Measurements from ENCODE around the gene EML4. TPM values are rescaled to one million over a fixed set of nuclear protein-coding genes. Genes with fewer than 3 reads are reported as not detected.
"Not testable (repeated sequence)": the region's sequence is repeated elsewhere in the genome, so short reads cannot be mapped to it uniquely, and the experiment has no call there.

Gene EML4
- total RNA-seq, 3 donors from 2014 or later: 57.1 to 60.0 (median 58.2) TPM

- H3K36me3 Mint-ChIP-seq (ENCODE audit: insufficient read depth): no peaks in the 10 kb centered on the region
- H3K9me3 Mint-ChIP-seq: no peaks in the 10 kb centered on the region
- H3K27me3 Mint-ChIP-seq (ENCODE audit: low read depth): no peaks in the 10 kb centered on the region
- H3K4me1 Mint-ChIP-seq (ENCODE audit: low read depth): peaks cover 92% of the 10 kb centered on the region
- DNase-seq (peak; percentile 85), ATAC-seq (peak; percentile 92 to 93)
- peak overlapping the region; percentile 69 for H3K4me3 Mint-ChIP-seq
Measured at GRCh38 chr2:42132966-42133641, 36.0 kb upstream of the EML4 start.

GRCh38 chr2:42133771-42134195, 35.4 kb upstream of the EML4 start:
- Mint-ChIP-seq H3K4me3 (peak overlapping the region; percentile 69), H3K27me3 (ENCODE audit: low read depth) (no peaks in the 10 kb centered on the region), H3K9me3 (no peaks in the 10 kb centered on the region), H3K4me1 (ENCODE audit: low read depth) (peaks cover 90% of the 10 kb centered on the region), H3K36me3 (ENCODE audit: insufficient read depth) (no peaks in the 10 kb centered on the region)
- no peak for ATAC-seq
- no peak for DNase-seq

GRCh38 chr2:42134401-42134932, 34.7 kb upstream of the EML4 start:
- not testable (repeated sequence) for H3K4me3 Mint-ChIP-seq; DNase-seq; H3K9me3 Mint-ChIP-seq; H3K27me3 Mint-ChIP-seq (ENCODE audit: low read depth); H3K36me3 Mint-ChIP-seq (ENCODE audit: insufficient read depth); ATAC-seq
- H3K4me1 Mint-ChIP-seq (ENCODE audit: low read depth): peaks cover 88% of the 10 kb centered on the region

GRCh38 chr2:42135381-42136312, 33.5 kb upstream of the EML4 start:
- H3K27me3 Mint-ChIP-seq (ENCODE audit: low read depth): no peaks in the 10 kb centered on the region
- peaks cover 82% of the 10 kb centered on the region for H3K4me1 Mint-ChIP-seq (ENCODE audit: low read depth)
- H3K9me3 Mint-ChIP-seq: no peaks in the 10 kb centered on the region
- no peak for DNase-seq
- H3K4me3 Mint-ChIP-seq: peak overlapping the region; percentile 2
- no peaks in the 10 kb centered on the region for H3K36me3 Mint-ChIP-seq (ENCODE audit: insufficient read depth)
- no peak for ATAC-seq

GRCh38 chr2:42136782-42137124, 32.4 kb upstream of the EML4 start:
- no peak for ATAC-seq
- no peaks in the 10 kb centered on the region for H3K36me3 Mint-ChIP-seq (ENCODE audit: insufficient read depth)
- DNase-seq: no peak
- H3K9me3 Mint-ChIP-seq: no peaks in the 10 kb centered on the region
- H3K4me3 Mint-ChIP-seq: no peak overlapping the region
- no peaks in the 10 kb centered on the region for H3K27me3 Mint-ChIP-seq (ENCODE audit: low read depth)
- peaks cover 82% of the 10 kb centered on the region for H3K4me1 Mint-ChIP-seq (ENCODE audit: low read depth)

- Mint-ChIP-seq H3K4me1 (ENCODE audit: low read depth) (peaks cover 82% of the 10 kb centered on the region), H3K9me3 (no peaks in the 10 kb centered on the region), H3K36me3 (ENCODE audit: insufficient read depth) (no peaks in the 10 kb centered on the region), H3K27me3 (ENCODE audit: low read depth) (no peaks in the 10 kb centered on the region), H3K4me3 (no peak overlapping the region)
- ATAC-seq (no peak), DNase-seq (no peak)
Measured at GRCh38 chr2:42137125-42137841, 31.9 kb upstream of the EML4 start.

- peaks cover 79% of the 10 kb centered on the region for H3K4me1 Mint-ChIP-seq (ENCODE audit: low read depth)
- no peak for ATAC-seq
Measured at GRCh38 chr2:42138163-42139015, 30.8 kb upstream of the EML4 start.

GRCh38 chr2:42139101-42139500, 30.1 kb upstream of the EML4 start:
- peaks cover 77% of the 10 kb centered on the region for H3K4me1 Mint-ChIP-seq (ENCODE audit: low read depth)
- no peak for DNase-seq
- no peak overlapping the region for H3K4me3 Mint-ChIP-seq
- H3K27me3 Mint-ChIP-seq (ENCODE audit: low read depth): no peaks in the 10 kb centered on the region
- ATAC-seq: no peak
- no peaks in the 10 kb centered on the region for H3K36me3 Mint-ChIP-seq (ENCODE audit: insufficient read depth)
- H3K9me3 Mint-ChIP-seq: no peaks in the 10 kb centered on the region

More at GRCh38 chr2:42138163-42139015, 30.8 kb upstream of the EML4 start:
- Mint-ChIP-seq H3K36me3 (ENCODE audit: insufficient read depth) (no peaks in the 10 kb centered on the region), H3K9me3 (no peaks in the 10 kb centered on the region), H3K27me3 (ENCODE audit: low read depth) (no peaks in the 10 kb centered on the region), H3K4me3 (no peak overlapping the region)
- no peak for DNase-seq

GRCh38 chr2:42140496-42140895, 28.7 kb upstream of the EML4 start:
- ATAC-seq (no peak), DNase-seq (no peak)
- H3K36me3 Mint-ChIP-seq (ENCODE audit: insufficient read depth): no peaks in the 10 kb centered on the region
- no peaks in the 10 kb centered on the region for H3K9me3 Mint-ChIP-seq
- no peak overlapping the region for H3K4me3 Mint-ChIP-seq
- peaks cover 63% of the 10 kb centered on the region for H3K4me1 Mint-ChIP-seq (ENCODE audit: low read depth)
- no peaks in the 10 kb centered on the region for H3K27me3 Mint-ChIP-seq (ENCODE audit: low read depth)

GRCh38 chr2:42141687-42142546, 27.2 kb upstream of the EML4 start:
- H3K4me1 Mint-ChIP-seq (ENCODE audit: low read depth): peaks cover 51% of the 10 kb centered on the region
- ATAC-seq (peak; percentile 34 to 55), DNase-seq (peak; percentile 27)
- no peaks in the 10 kb centered on the region for H3K9me3 Mint-ChIP-seq
- H3K4me3 Mint-ChIP-seq: peak overlapping the region; percentile 40
- no peaks in the 10 kb centered on the region for H3K27me3 Mint-ChIP-seq (ENCODE audit: low read depth)
- H3K36me3 Mint-ChIP-seq (ENCODE audit: insufficient read depth): no peaks in the 10 kb centered on the region

- peak in 1 of 2 donors; percentile 18 for ATAC-seq
- Mint-ChIP-seq H3K27me3 (ENCODE audit: low read depth) (no peaks in the 10 kb centered on the region), H3K36me3 (ENCODE audit: insufficient read depth) (no peaks in the 10 kb centered on the region), H3K9me3 (no peaks in the 10 kb centered on the region), H3K4me1 (ENCODE audit: low read depth) (peaks cover 45% of the 10 kb centered on the region), H3K4me3 (no peak overlapping the region)
- DNase-seq: no peak
Measured at GRCh38 chr2:42142547-42143184, 26.5 kb upstream of the EML4 start.

- Mint-ChIP-seq H3K4me3 (no peak overlapping the region), H3K4me1 (ENCODE audit: low read depth) (peaks cover 13% of the 10 kb centered on the region), H3K36me3 (ENCODE audit: insufficient read depth) (no peaks in the 10 kb centered on the region), H3K9me3 (no peaks in the 10 kb centered on the region), H3K27me3 (ENCODE audit: low read depth) (no peaks in the 10 kb centered on the region)
- DNase-seq: no peak
- ATAC-seq: no peak
Measured at GRCh38 chr2:42147641-42148274, 21.4 kb upstream of the EML4 start.
